Neural progenitor cell (in vitro differentiated cells): ENCODE measurements around the gene B4GALT5. TPM values are rescaled to one million over a fixed set of nuclear protein-coding genes. Genes with fewer than 3 reads are reported as not detected.

Source experiments
- DNase-seq: peaks from one replicate; pipeline ENCODE4 v3.0.0-alpha.2; 2016; ENCODE audit warnings: low spot score
- H2AFZ ChIP-seq: fragments of 200-600 bp; sonication (generic); replicated peaks from 2 replicates; pipeline ENCODE4 v1.6.1; 2016; ENCODE audit warnings: antibody characterized with exemption
- H3F3A ChIP-seq: fragments of 200-600 bp; sonication (generic); 2 replicates; pipeline ENCODE4 v1.6.1; 2016; ENCODE audit warnings: antibody characterized with exemption, low read depth
- H3K27ac ChIP-seq: fragments of 200-600 bp; sonication (generic); 2 replicates; pipeline ENCODE4 v1.5.1; 2016; ENCODE audit warnings: mild to moderate bottlenecking
- H3K27me3 ChIP-seq: fragments of 200-600 bp; sonication (generic); 2 replicates; pipeline ENCODE4 v1.6.1; 2016; ENCODE audit warnings: mild to moderate bottlenecking, moderate library complexity
- H3K36me3 ChIP-seq: fragments of 200-600 bp; sonication (generic); 2 replicates; pipeline ENCODE4 v1.5.1; 2016
- H3K4me1 ChIP-seq: fragments of 200-600 bp; sonication (generic); 2 replicates; pipeline ENCODE4 v1.6.1; 2016; ENCODE audit warnings: mixed run types
- H3K4me2 ChIP-seq: fragments of 200-600 bp; sonication (generic); 2 replicates; pipeline ENCODE4 v1.6.1; 2016
- H3K4me3 ChIP-seq: fragments of 200-600 bp; sonication (generic); 2 replicates; pipeline ENCODE4 v1.5.1; 2016
- H3K79me2 ChIP-seq: fragments of 200-600 bp; sonication (generic); 2 replicates; pipeline ENCODE4 v1.6.1; 2016; ENCODE audit warnings: low read depth
- H3K9ac ChIP-seq: fragments of 200-600 bp; sonication (generic); 2 replicates; pipeline ENCODE4 v1.6.1; 2016
- H3K9me3 ChIP-seq: fragments of 200-600 bp; sonication (generic); 2 replicates; pipeline ENCODE4 v1.5.1; 2016; ENCODE audit warnings: low read depth
- H4K20me1 ChIP-seq: fragments of 200-600 bp; sonication (generic); 2 replicates; pipeline ENCODE4 v1.6.1; 2016; ENCODE audit warnings: low read depth
- H3K27ac Mint-ChIP-seq: 3 replicates; pipeline ENCODE4 v1.8.0; 2021; ENCODE audit warnings: mixed read lengths
- H3K27me3 Mint-ChIP-seq: 2 replicates; pipeline ENCODE4 v1.8.0; 2022; ENCODE audit warnings: low read depth, mild to moderate bottlenecking, inconsistent platforms, moderate library complexity, mixed read lengths; ENCODE audit not compliant: insufficient read depth
- H3K36me3 Mint-ChIP-seq: 3 replicates; pipeline ENCODE4 v1.8.0; 2021; ENCODE audit warnings: mixed read lengths
- H3K4me1 Mint-ChIP-seq: 3 replicates; pipeline ENCODE4 v1.8.0; 2021; ENCODE audit warnings: mixed read lengths
- H3K4me3 Mint-ChIP-seq: 3 replicates; pipeline ENCODE4 v1.8.0; 2021; ENCODE audit warnings: mild to moderate bottlenecking, moderate library complexity, mixed read lengths
- H3K9me3 Mint-ChIP-seq: 3 replicates; pipeline ENCODE4 v1.8.0; 2020; ENCODE audit warnings: mixed read lengths
- EZH2 ChIP-seq: fragments of 200-600 bp; sonication (generic); IDR thresholded peaks from 2 replicates; pipeline ENCODE4 v1.6.1; 2017; ENCODE audit warnings: antibody characterized with exemption, mild to moderate bottlenecking, moderate library complexity
- EZH2phosphoT487 ChIP-seq: fragments of 200-600 bp; sonication (generic); IDR thresholded peaks from 2 replicates; pipeline ENCODE4 v1.6.1; 2017; ENCODE audit warnings: antibody characterized with exemption
- total RNA-seq: library from RNA; depleted of rRNA; stranded (reverse); fragments of >200 nt; gene quantifications from 2 replicates; pipeline ENCODE4 v1.2.3, GENCODE V29; 2015; ENCODE audit warnings: low replicate concordance
- TF ChIP-seq, protein P1 (sequence below): fragments of 200-600 bp; sonication (generic); IDR thresholded peaks from 2 replicates; pipeline ENCODE4 v1.5.1; 2017; ENCODE audit warnings: antibody characterized with exemption, mild to moderate bottlenecking

Gene B4GALT5
- total RNA-seq, 1 donor from 2014 or later = 60.1 TPM

DNA sequence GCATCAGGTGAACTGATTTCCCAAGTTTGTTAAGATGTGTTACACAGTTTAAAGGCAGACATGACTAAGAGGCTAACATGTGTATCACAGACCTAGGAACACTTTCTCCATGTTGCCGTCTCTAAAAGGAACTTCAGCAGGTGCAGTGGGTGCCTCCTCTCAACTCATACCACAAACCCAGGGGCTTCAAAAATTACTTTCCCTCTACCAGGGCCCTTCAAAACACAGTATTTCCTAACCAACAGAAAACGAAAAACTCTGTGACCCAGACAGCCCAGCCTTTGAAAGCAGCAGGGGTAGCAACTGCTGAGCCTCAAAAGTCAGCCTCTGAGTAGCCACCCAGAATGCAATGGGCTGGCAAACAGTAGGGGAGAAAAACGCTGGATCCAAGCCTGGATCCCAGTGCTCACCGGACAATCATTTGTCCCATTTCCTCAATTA lies 28.5 kb downstream of the B4GALT5 start:
- H3K27me3 Mint-ChIP-seq = no peaks in the 10 kb centered on the region
- H3K9ac ChIP-seq = no peak overlapping the region
- H3K9me3 ChIP-seq = no peaks in the 10 kb centered on the region
- peaks cover 100% of the 10 kb centered on the region for H4K20me1 ChIP-seq
- DNase-seq = no peak
- H3K36me3 ChIP-seq = no peaks in the 10 kb centered on the region
- no peak overlapping the region for H3K27ac ChIP-seq
- peaks cover 70% of the 10 kb centered on the region for H3K4me1 ChIP-seq
- H3K36me3 Mint-ChIP-seq = peaks cover 10% of the 10 kb centered on the region
- peaks cover 48% of the 10 kb centered on the region for H3F3A ChIP-seq
- no peak overlapping the region for H2AFZ ChIP-seq
- peak overlapping the region; percentile 91 for H3K27ac Mint-ChIP-seq
- peaks cover 79% of the 10 kb centered on the region for H3K4me1 Mint-ChIP-seq
- peak overlapping the region; percentile 38 for H3K4me3 Mint-ChIP-seq
- peaks cover 98% of the 10 kb centered on the region for H3K79me2 ChIP-seq
- peak overlapping the region; percentile 40 for H3K4me2 ChIP-seq
- no peak overlapping the region for H3K4me3 ChIP-seq
- no peaks in the 10 kb centered on the region for H3K27me3 ChIP-seq
- TF ChIP-seq EZH2 (no peak), EZH2phosphoT487 (no peak)
- TF ChIP-seq, protein P1, sequence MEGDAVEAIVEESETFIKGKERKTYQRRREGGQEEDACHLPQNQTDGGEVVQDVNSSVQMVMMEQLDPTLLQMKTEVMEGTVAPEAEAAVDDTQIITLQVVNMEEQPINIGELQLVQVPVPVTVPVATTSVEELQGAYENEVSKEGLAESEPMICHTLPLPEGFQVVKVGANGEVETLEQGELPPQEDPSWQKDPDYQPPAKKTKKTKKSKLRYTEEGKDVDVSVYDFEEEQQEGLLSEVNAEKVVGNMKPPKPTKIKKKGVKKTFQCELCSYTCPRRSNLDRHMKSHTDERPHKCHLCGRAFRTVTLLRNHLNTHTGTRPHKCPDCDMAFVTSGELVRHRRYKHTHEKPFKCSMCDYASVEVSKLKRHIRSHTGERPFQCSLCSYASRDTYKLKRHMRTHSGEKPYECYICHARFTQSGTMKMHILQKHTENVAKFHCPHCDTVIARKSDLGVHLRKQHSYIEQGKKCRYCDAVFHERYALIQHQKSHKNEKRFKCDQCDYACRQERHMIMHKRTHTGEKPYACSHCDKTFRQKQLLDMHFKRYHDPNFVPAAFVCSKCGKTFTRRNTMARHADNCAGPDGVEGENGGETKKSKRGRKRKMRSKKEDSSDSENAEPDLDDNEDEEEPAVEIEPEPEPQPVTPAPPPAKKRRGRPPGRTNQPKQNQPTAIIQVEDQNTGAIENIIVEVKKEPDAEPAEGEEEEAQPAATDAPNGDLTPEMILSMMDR = no peak
- no peaks in the 10 kb centered on the region for H3K9me3 Mint-ChIP-seq

DNA sequence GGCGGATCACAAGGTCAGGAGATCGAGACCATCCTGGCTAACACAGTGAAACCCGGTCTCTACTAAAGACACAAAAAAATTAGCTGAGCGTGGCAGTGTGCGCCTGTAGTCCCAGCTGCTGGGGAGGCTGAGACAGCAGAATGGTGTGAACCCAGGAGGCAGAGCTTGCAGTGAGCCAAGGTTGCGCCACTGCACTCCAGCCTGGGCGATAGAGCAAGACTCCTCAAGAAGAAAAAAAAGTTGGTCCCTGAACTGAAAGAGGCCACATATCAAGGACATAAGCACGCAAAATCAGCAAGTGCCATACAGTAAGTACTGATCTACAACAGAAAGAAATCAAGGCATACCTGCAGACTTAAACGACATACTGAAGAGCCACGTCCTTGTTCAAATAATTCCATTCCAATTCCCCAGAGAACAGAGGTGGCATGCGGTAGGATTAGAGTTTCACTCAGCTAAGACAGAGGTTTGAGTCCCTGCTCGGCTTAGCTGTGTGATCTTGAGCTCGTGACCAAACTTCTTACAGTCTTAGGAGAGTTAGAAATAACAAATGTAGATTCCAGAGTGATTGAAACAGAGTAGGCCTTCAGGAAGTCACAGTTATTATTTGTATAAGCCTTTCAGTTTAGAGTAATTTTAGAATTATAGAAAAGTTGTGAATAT lies 29.2 kb downstream of the B4GALT5 start:
- no peak overlapping the region for H3K4me3 ChIP-seq
- no peaks in the 10 kb centered on the region for H3K36me3 ChIP-seq
- no peak overlapping the region for H2AFZ ChIP-seq
- Mint-ChIP-seq H3K4me3 (peak overlapping the region; percentile 5), H3K27ac (peak overlapping the region; percentile 94), H3K36me3 (peaks cover 10% of the 10 kb centered on the region), H3K27me3 (no peaks in the 10 kb centered on the region), H3K9me3 (no peaks in the 10 kb centered on the region), H3K4me1 (peaks cover 79% of the 10 kb centered on the region)
- DNase-seq = no peak
- H3K27ac ChIP-seq = no peak overlapping the region
- peak overlapping the region; percentile 40 for H3K4me2 ChIP-seq
- TF ChIP-seq EZH2phosphoT487 (no peak), EZH2 (no peak)
- TF ChIP-seq, protein P1 = no peak
- H3K9me3 ChIP-seq = no peaks in the 10 kb centered on the region
- H3K27me3 ChIP-seq = no peaks in the 10 kb centered on the region
- H4K20me1 ChIP-seq = peaks cover 100% of the 10 kb centered on the region
- peaks cover 48% of the 10 kb centered on the region for H3F3A ChIP-seq
- peaks cover 75% of the 10 kb centered on the region for H3K4me1 ChIP-seq
- H3K9ac ChIP-seq = no peak overlapping the region
- peaks cover 98% of the 10 kb centered on the region for H3K79me2 ChIP-seq

DNA sequence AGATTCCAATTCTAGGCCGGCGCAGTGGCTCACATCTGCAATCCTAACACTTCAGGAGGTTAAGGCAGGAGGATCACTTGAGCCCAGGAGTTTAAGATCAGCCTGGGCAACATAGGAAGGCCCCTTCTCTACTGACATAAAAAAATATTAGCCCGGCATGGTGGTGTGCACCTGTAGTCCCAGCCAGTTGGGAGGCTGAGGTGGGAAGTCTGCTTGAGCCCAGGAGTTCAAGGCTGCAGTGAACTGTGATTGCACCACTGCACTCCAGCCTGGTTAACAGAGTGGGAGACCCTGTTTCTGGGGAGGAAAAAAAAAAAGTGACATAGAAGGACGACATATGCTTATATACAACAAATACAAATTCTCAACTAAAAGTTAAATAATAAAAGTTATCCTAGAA lies 30.9 kb downstream of the B4GALT5 start:
- DNase-seq = no peak
- Histone ChIP-seq H3K27me3 (no peaks in the 10 kb centered on the region), H3F3A (peaks cover 48% of the 10 kb centered on the region), H3K4me2 (no peak overlapping the region), H4K20me1 (peaks cover 100% of the 10 kb centered on the region), H2AFZ (no peak overlapping the region), H3K4me3 (no peak overlapping the region), H3K79me2 (peaks cover 100% of the 10 kb centered on the region), H3K4me1 (peaks cover 72% of the 10 kb centered on the region), H3K27ac (no peak overlapping the region), H3K36me3 (no peaks in the 10 kb centered on the region), H3K9me3 (no peaks in the 10 kb centered on the region), H3K9ac (no peak overlapping the region)
- no peak overlapping the region for H3K27ac Mint-ChIP-seq
- TF ChIP-seq EZH2 (no peak), EZH2phosphoT487 (no peak)
- TF ChIP-seq, protein P1 = no peak
- H3K4me3 Mint-ChIP-seq = peak overlapping the region; percentile 37
- H3K36me3 Mint-ChIP-seq = peaks cover 10% of the 10 kb centered on the region
- peaks cover 77% of the 10 kb centered on the region for H3K4me1 Mint-ChIP-seq
- H3K27me3 Mint-ChIP-seq = no peaks in the 10 kb centered on the region
- H3K9me3 Mint-ChIP-seq = no peaks in the 10 kb centered on the region
